ENCODE measurements around the gene ZNF582.
"Not testable (repeated sequence)": the region's sequence is repeated elsewhere in the genome, so short reads cannot be mapped to it uniquely, and the experiment has no call there.

The ZNF582 gene

DNA sequence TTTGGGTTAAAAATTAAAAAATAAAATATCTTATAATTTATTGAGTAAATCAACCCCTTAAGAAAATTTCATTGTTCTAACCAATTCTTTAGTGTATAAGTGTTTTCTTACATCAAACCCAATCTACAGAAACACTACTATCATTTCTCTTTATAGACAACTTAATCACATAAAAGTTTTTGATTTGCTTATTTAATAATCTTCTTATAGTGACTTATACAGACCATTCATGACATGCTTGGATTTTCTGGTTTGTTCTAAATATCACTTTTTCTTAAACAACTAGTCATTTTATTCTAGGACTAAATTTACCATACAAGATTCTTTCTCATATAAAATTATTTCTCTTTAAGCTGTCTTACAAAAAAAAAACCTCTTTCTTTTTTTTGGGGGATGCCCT is 51.4 kb downstream of the ZNF582 start:
- H3K4me3 ChIP-seq (ENCODE audit: low read depth, low read length), result no peak overlapping the region
- CTCF ChIA-PET, result interaction anchor here (1.9 to 5.0 kb wide), 3 partner anchors 9 to 89 kb away, joined by 5 to 20 read pairs (median 16); no protein-coding TSS in a partner anchor
- no peak for DNase-seq (ENCODE audit: low read depth, low spot score)
- POLR2A ChIA-PET, result no interaction called here
- no peak for TF ChIP-seq CTCF (IDR thresholded peaks at IDR 0.05; ENCODE audit: insufficient read depth, low read length, missing control alignments)

GRCh38 chr19:56339031-56339430 is 54.3 kb downstream of the ZNF582 start:
- CTCF ChIA-PET, result interaction anchor here (1.3 kb wide), 2 partner anchors 10 to 263 kb away, joined by 4 to 6 read pairs; no protein-coding TSS in a partner anchor
- H3K4me3 ChIP-seq (ENCODE audit: low read depth, low read length); POLR2A ChIA-PET; DNase-seq (ENCODE audit: low read depth, low spot score): not testable (repeated sequence)

DNA sequence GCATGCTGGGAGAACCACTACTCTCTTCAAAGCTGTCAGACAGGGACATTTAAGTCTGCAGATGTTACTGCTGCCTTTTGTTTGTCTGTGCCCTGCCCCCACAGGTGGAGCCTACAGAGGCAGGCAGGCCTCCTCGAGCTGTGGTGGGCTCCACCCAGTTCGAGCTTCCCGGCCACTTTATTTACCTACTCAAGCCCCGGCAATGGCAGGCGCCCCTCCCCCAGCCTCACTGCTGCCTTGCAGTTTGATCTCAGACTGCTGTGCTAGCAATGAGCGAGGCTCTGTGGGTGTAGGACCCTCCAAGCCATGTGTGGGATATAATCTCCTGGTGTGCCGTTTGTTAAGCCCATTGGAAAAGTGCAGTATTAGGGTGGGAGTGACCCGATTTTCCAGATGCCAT is 56.3 kb downstream of the ZNF582 start:
- CTCF ChIA-PET, result interaction anchor here (1.2 to 1.5 kb wide), 2 partner anchors 84 to 255 kb away, joined by 4 to 8 read pairs; no protein-coding TSS in a partner anchor
- POLR2A ChIA-PET; H3K4me3 ChIP-seq (ENCODE audit: low read depth, low read length); DNase-seq (ENCODE audit: low read depth, low spot score): not testable (repeated sequence)

DNA sequence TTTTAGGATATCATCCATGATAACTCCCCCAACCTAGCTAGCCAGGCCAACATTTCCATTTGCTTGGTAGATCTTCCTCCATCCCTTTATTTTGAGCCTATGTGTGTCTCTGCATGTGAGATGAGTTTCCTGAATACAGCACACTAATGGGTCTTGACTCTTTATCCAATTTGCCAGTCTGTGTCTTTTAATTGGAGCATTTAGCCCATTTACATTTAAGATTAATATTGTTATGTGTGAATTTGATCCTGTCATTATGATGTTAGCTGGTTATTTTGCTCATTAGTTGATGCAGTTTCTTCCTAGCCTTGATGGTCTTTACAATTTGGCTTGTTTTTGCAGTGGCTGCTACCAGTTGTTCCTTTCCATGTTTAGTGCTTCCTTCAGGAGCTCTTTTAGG is 58.0 kb downstream of the ZNF582 start:
- POLR2A ChIA-PET; H3K4me3 ChIP-seq (ENCODE audit: low read depth, low read length); DNase-seq (ENCODE audit: low read depth, low spot score): not testable (repeated sequence)
- CTCF ChIA-PET, result interaction anchor here (0.6 to 5.7 kb wide), 5 partner anchors 14 to 277 kb away, joined by 3 to 207 read pairs (median 23); no protein-coding TSS in a partner anchor

- no peak overlapping the region for H3K4me3 ChIP-seq (ENCODE audit: low read depth, low read length)
- DNase-seq (ENCODE audit: low read depth, low spot score), result no peak
- TF ChIP-seq CTCF (IDR thresholded peaks at IDR 0.05; ENCODE audit: insufficient read depth, low read length, missing control alignments), result peak; percentile 67
- ChIA-PET POLR2A (interaction anchor here (0.6 kb wide), 1 partner anchor 35 kb away, joined by 4 read pairs; no protein-coding TSS in a partner anchor), CTCF (interaction anchor here (0.8 to 5.7 kb wide), 25 partner anchors 9 to 1245 kb away, joined by 3 to 207 read pairs (median 7); partner anchors contain the start of gene ZSCAN5A)
Measured at GRCh38 chr19:56333506-56333905, 59.8 kb downstream of the ZNF582 start.
